Hepatocyte (in vitro differentiated cells): ENCODE results near the gene TANC1. TPM values are rescaled to one million over a fixed set of nuclear protein-coding genes. Genes with fewer than 3 reads are reported as not detected.

Experiments
- DNase-seq: peaks from one replicate; pipeline ENCODE4 v3.0.0-alpha.2; 2016; ENCODE audit warnings: low spot score
- H2AFZ ChIP-seq: fragments of 200-600 bp; sonication (generic); 2 replicates; pipeline ENCODE4 v1.6.0; 2016; ENCODE audit warnings: antibody characterized with exemption, mild to moderate bottlenecking
- H3K27ac ChIP-seq: fragments of 200-600 bp; sonication (generic); 2 replicates; pipeline ENCODE4 v1.5.1; 2016; ENCODE audit warnings: mild to moderate bottlenecking
- H3K27me3 ChIP-seq: fragments of 200-600 bp; sonication (generic); 2 replicates; pipeline ENCODE4 v1.6.1; 2016
- H3K36me3 ChIP-seq: fragments of 200-600 bp; sonication (generic); replicated peaks from 2 replicates; pipeline ENCODE4 v1.5.1; 2016; ENCODE audit warnings: low read depth; ENCODE audit not compliant: insufficient read depth
- H3K4me1 ChIP-seq: fragments of 200-600 bp; sonication (generic); 2 replicates; pipeline ENCODE4 v1.5.1; 2016; ENCODE audit warnings: mild to moderate bottlenecking, moderate library complexity; ENCODE audit not compliant: insufficient read depth
- H3K4me2 ChIP-seq: fragments of 200-600 bp; sonication (generic); 2 replicates; pipeline ENCODE4 v1.6.0; 2016
- H3K4me3 ChIP-seq: fragments of 200-600 bp; sonication (generic); 2 replicates; pipeline ENCODE4 v1.5.1; 2016; ENCODE audit warnings: mild to moderate bottlenecking
- H3K79me2 ChIP-seq: fragments of 200-600 bp; sonication (generic); 2 replicates; pipeline ENCODE4 v1.6.0; 2017; ENCODE audit warnings: mild to moderate bottlenecking
- H3K9me2 ChIP-seq: fragments of 200-600 bp; sonication (generic); replicated peaks from 2 replicates; pipeline ENCODE4 v1.6.0; 2017; ENCODE audit warnings: mild to moderate bottlenecking; ENCODE audit not compliant: insufficient read depth
- H3K9me3 ChIP-seq: fragments of 200-600 bp; sonication (generic); 2 replicates; pipeline ENCODE4 v1.5.1; 2016; ENCODE audit warnings: low read depth, mild to moderate bottlenecking
- H4K20me1 ChIP-seq: fragments of 200-600 bp; sonication (generic); 2 replicates; pipeline ENCODE4 v1.6.0; 2016; ENCODE audit warnings: mild to moderate bottlenecking; ENCODE audit not compliant: insufficient read depth, poor library complexity, severe bottlenecking
- CTCF ChIP-seq: fragments of 200-600 bp; sonication (generic); IDR thresholded peaks from 2 replicates; pipeline ENCODE4 v1.5.1; 2016; ENCODE audit warnings: antibody characterized with exemption, mild to moderate bottlenecking; ENCODE audit not compliant: poor library complexity
- EZH2 ChIP-seq: fragments of 200-600 bp; sonication (generic); IDR thresholded peaks from 2 replicates; pipeline ENCODE4 v1.6.1; 2016; ENCODE audit warnings: antibody characterized with exemption, mild to moderate bottlenecking, borderline replicate concordance
- EZH2phosphoT487 ChIP-seq: fragments of 200-600 bp; sonication (generic); IDR thresholded peaks from one replicate; pipeline ENCODE4 v1.6.1; 2018; ENCODE audit warnings: antibody characterized with exemption, mild to moderate bottlenecking, low read depth, moderate library complexity; ENCODE audit not compliant: unreplicated experiment, severe bottlenecking
- WGBS: methylation state at CpG from one replicate; pipeline ENCODE4 v1.1.6; 2016; ENCODE audit warnings: low lambda C conversion rate; ENCODE audit errors: missing lambda C conversion rate; 5-methylcytosine and 5-hydroxymethylcytosine counted together
- polyA plus RNA-seq: library from polyadenylated mRNA; unstranded; fragments of >200 nt; fragmentation: Nextera tagmentation; extraction: Ambion mirVana; gene quantifications from 2 replicates; pipeline ENCODE4 v1.2.1, GENCODE V29; 2016
- total RNA-seq: library from RNA; depleted of rRNA; stranded (reverse); fragments of >200 nt; gene quantifications from 2 replicates; pipeline ENCODE4 v1.2.3, GENCODE V29; 2014

The TANC1 gene
- total and polyA plus RNA-seq, 2 experiments from 2014 or later, result 8.3 to 18.5 TPM

DNA sequence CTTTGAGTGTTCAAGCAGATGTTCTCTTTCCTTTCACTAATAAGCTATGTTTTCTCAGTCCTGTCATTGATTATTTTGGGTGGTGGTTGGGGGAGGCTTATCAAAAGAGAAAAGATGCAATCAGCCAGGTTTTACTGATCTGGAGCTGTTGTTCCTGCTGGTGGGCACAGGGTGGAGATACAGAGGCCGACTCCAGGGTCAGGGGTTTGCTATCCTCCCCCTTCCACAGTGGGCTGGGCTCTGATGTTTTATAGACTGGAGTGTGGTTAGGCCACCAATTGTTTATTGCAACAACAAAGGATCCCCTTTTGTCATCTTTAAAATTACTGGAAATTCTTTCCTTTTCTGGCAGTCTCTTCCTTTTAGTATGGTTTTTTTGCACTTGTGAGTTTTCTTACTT lies 120.5 kb downstream of the TANC1 start:
- Histone ChIP-seq H3K27ac (peak overlapping the region; percentile 28), H2AFZ (no peak overlapping the region), H4K20me1 (no peaks in the 10 kb centered on the region), H3K9me3 (no peaks in the 10 kb centered on the region), H3K36me3 (no peaks in the 10 kb centered on the region), H3K79me2 (peaks cover 39% of the 10 kb centered on the region), H3K4me1 (peaks cover 39% of the 10 kb centered on the region), H3K4me3 (no peak overlapping the region), H3K9me2 (no peaks in the 10 kb centered on the region), H3K4me2 (no peak overlapping the region), H3K27me3 (no peaks in the 10 kb centered on the region)
- TF ChIP-seq EZH2 (no peak), CTCF (peak; percentile 21), EZH2phosphoT487 (no peak)
- WGBS, result 47% methylated on average over 1 of the region's 1 CpG
- no peak for DNase-seq

DNA sequence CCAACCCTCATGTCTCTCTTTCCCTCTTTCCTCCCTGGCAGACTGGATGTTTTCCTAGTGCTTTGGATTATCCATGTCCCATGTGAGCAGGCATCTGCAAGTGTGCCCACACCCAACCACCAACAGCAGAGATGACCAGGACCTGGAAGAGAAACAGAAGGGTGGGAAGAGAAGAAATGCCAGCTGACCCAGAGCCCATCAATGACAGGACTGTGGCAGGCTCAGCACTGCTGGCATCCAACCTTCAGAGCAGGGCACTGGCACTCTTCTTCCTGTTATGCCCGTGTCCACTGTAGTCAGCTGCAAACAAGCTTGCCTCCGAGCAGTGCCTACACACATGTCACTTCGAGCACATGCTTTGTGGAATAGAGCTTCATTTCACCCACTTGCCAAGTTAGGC lies 121.1 kb downstream of the TANC1 start:
- no peak overlapping the region for H2AFZ ChIP-seq
- no peak overlapping the region for H3K4me2 ChIP-seq
- no peaks in the 10 kb centered on the region for H3K9me2 ChIP-seq
- peak overlapping the region; percentile 21 for H3K27ac ChIP-seq
- H3K4me1 ChIP-seq, result peaks cover 45% of the 10 kb centered on the region
- H3K9me3 ChIP-seq, result no peaks in the 10 kb centered on the region
- WGBS, result 90% methylated on average over 3 of the region's 3 CpGs
- no peak overlapping the region for H3K4me3 ChIP-seq
- H3K27me3 ChIP-seq, result no peaks in the 10 kb centered on the region
- H3K36me3 ChIP-seq, result no peaks in the 10 kb centered on the region
- no peaks in the 10 kb centered on the region for H4K20me1 ChIP-seq
- H3K79me2 ChIP-seq, result peaks cover 35% of the 10 kb centered on the region
- TF ChIP-seq EZH2phosphoT487 (no peak), CTCF (no peak), EZH2 (no peak)
- DNase-seq, result no peak

GRCh38 chr2:159090514-159091201 lies 122.2 kb downstream of the TANC1 start:
- Histone ChIP-seq H3K27ac (no peak overlapping the region), H3K4me3 (no peak overlapping the region), H3K4me1 (peaks cover 50% of the 10 kb centered on the region), H3K79me2 (peaks cover 31% of the 10 kb centered on the region), H3K9me2 (no peaks in the 10 kb centered on the region), H3K4me2 (no peak overlapping the region), H3K9me3 (no peaks in the 10 kb centered on the region), H2AFZ (no peak overlapping the region), H3K36me3 (no peaks in the 10 kb centered on the region), H4K20me1 (no peaks in the 10 kb centered on the region), H3K27me3 (no peaks in the 10 kb centered on the region)
- no peak for DNase-seq
- no peak for TF ChIP-seq EZH2phosphoT487
- TF ChIP-seq EZH2, result no peak
- no peak for TF ChIP-seq CTCF
- 85% methylated on average over 11 of the region's 11 CpGs for WGBS
